H9 (cell line): ENCODE measurements around the gene DNAI2. TPM values are rescaled to one million over a fixed set of nuclear protein-coding genes. Genes with fewer than 3 reads are reported as not detected.

Experiments
- DNase-seq: peaks from one replicate; pipeline ENCODE4 v3.0.0-alpha.2; 2017
- H2AFZ ChIP-seq: one replicate; pipeline ENCODE4 v1.6.1; 2013; ENCODE audit warnings: mild to moderate bottlenecking, low read length, control low read depth, moderate library complexity
- H2AK5ac ChIP-seq: 2 replicates; pipeline ENCODE4 v1.6.1; 2013; ENCODE audit warnings: low read length, control low read depth, mixed read lengths; ENCODE audit not compliant: insufficient read length
- H2BK120ac ChIP-seq: one replicate; pipeline ENCODE4 v1.6.1; 2013; ENCODE audit warnings: low read depth, mild to moderate bottlenecking, low read length, control low read depth, inconsistent platforms; ENCODE audit not compliant: poor library complexity, severe bottlenecking
- H2BK12ac ChIP-seq: 2 replicates; pipeline ENCODE4 v1.6.1; 2013; ENCODE audit warnings: low read length, control low read depth, mixed read lengths, low read depth; ENCODE audit not compliant: insufficient read length
- H2BK15ac ChIP-seq: 2 replicates; pipeline ENCODE4 v1.6.1; 2013; ENCODE audit warnings: low read depth, low read length, control low read depth
- H2BK20ac ChIP-seq: one replicate; pipeline ENCODE4 v1.6.1; 2013; ENCODE audit warnings: low read depth, mild to moderate bottlenecking, low read length, control low read depth, inconsistent platforms; ENCODE audit not compliant: poor library complexity, severe bottlenecking
- H2BK5ac ChIP-seq: 2 replicates; pipeline ENCODE4 v1.6.1; 2013; ENCODE audit warnings: low read length, control low read depth, mixed read lengths; ENCODE audit not compliant: insufficient read length
- H3K14ac ChIP-seq: 2 replicates; pipeline ENCODE4 v1.6.1; 2013; ENCODE audit warnings: low read length, control low read depth; ENCODE audit not compliant: insufficient read depth
- H3K18ac ChIP-seq: 2 replicates; pipeline ENCODE4 v1.6.1; 2013; ENCODE audit warnings: low read depth, mild to moderate bottlenecking, mixed read lengths, low read length, control low read depth; ENCODE audit not compliant: insufficient read length
- H3K23ac ChIP-seq: 2 replicates; pipeline ENCODE4 v1.6.1; 2013; ENCODE audit warnings: low read length, control low read depth, mixed read lengths, low read depth; ENCODE audit not compliant: insufficient read length
- H3K23me2 ChIP-seq: 2 replicates; pipeline ENCODE4 v1.6.1; 2013; ENCODE audit warnings: low read depth, mild to moderate bottlenecking, mixed read lengths, low read length, control low read depth; ENCODE audit not compliant: insufficient read length, poor library complexity, severe bottlenecking
- H3K27ac ChIP-seq: 2 replicates; pipeline ENCODE4 v1.5.1; 2013; ENCODE audit warnings: low read length, control low read depth, mixed read lengths, low read depth; ENCODE audit not compliant: insufficient read length
- H3K27me3 ChIP-seq: 2 replicates; pipeline ENCODE4 v1.6.1; 2013; ENCODE audit warnings: low read length, control low read depth, inconsistent platforms; ENCODE audit not compliant: insufficient read depth
- H3K4ac ChIP-seq: 2 replicates; pipeline ENCODE4 v1.6.1; 2013; ENCODE audit warnings: low read depth, mild to moderate bottlenecking, control low read depth, inconsistent platforms, low read length, moderate library complexity
- H3K4me1 ChIP-seq: 2 replicates; pipeline ENCODE4 v1.6.1; 2013; ENCODE audit warnings: low read length, control low read depth, inconsistent platforms; ENCODE audit not compliant: insufficient read depth
- H3K4me2 ChIP-seq: 2 replicates; pipeline ENCODE4 v1.6.1; 2013; ENCODE audit warnings: low read length, control low read depth, mixed read lengths; ENCODE audit not compliant: insufficient read length, insufficient read depth
- H3K56ac ChIP-seq: 2 replicates; pipeline ENCODE4 v1.6.1; 2013; ENCODE audit warnings: low read depth, mild to moderate bottlenecking, mixed read lengths, low read length, control low read depth; ENCODE audit not compliant: insufficient read length
- H3K79me1 ChIP-seq: 2 replicates; pipeline ENCODE4 v1.6.1; 2013; ENCODE audit warnings: low read depth, mild to moderate bottlenecking, moderate library complexity, low read length, control low read depth, inconsistent platforms; ENCODE audit not compliant: insufficient read depth, poor library complexity, severe bottlenecking
- H3K79me2 ChIP-seq: 2 replicates; pipeline ENCODE4 v1.6.1; 2013; ENCODE audit warnings: low read length, control low read depth, inconsistent platforms; ENCODE audit not compliant: insufficient read depth
- H3K9ac ChIP-seq: 2 replicates; pipeline ENCODE4 v1.6.1; 2013; ENCODE audit warnings: low read length, control low read depth, mixed read lengths; ENCODE audit not compliant: insufficient read length; ENCODE audit errors: extremely low read depth
- H3K9me3 ChIP-seq: one replicate; pipeline ENCODE4 v1.6.1; 2013; ENCODE audit warnings: low read depth, low read length, inconsistent platforms; ENCODE audit not compliant: control insufficient read depth
- H3T11ph ChIP-seq: one replicate; pipeline ENCODE4 v1.6.1; 2013; ENCODE audit warnings: mild to moderate bottlenecking, low read length, control low read depth, inconsistent platforms
- H4K20me1 ChIP-seq: one replicate; pipeline ENCODE4 v1.6.1; 2013; ENCODE audit not compliant: control insufficient read depth, insufficient read length, insufficient read depth
- H4K5ac ChIP-seq: 2 replicates; pipeline ENCODE4 v1.6.1; 2013; ENCODE audit warnings: low read depth, mild to moderate bottlenecking, mixed read lengths, low read length, control low read depth; ENCODE audit not compliant: insufficient read length
- H4K8ac ChIP-seq: replicated peaks from 2 replicates; pipeline ENCODE4 v1.6.1; 2013; ENCODE audit warnings: low read length, control low read depth, mixed read lengths, low read depth; ENCODE audit not compliant: insufficient read length
- H4K91ac ChIP-seq: 2 replicates; pipeline ENCODE4 v1.6.1; 2013; ENCODE audit warnings: low read depth, mild to moderate bottlenecking, moderate library complexity, mixed read lengths, low read length, control low read depth; ENCODE audit not compliant: insufficient read length
- H3K27ac Mint-ChIP-seq, 3 experiments: 2 replicates in 2 of 3; 3 replicates in 1 of 3; pipeline ENCODE4 v1.8.0; 2020 to 2021; ENCODE audit warnings: mixed read lengths in 3 of 3, mild to moderate bottlenecking in 1 of 3, moderate library complexity in 1 of 3
- H3K27me3 Mint-ChIP-seq: 2 replicates; pipeline ENCODE4 v1.8.0; 2021; ENCODE audit warnings: low read depth, mild to moderate bottlenecking, moderate library complexity, mixed read lengths
- H3K36me3 Mint-ChIP-seq, 3 experiments: 2 replicates in 2 of 3; 3 replicates in 1 of 3; pipeline ENCODE4 v1.8.0; 2020 to 2021; ENCODE audit warnings: low read depth in 3 of 3, mixed read lengths in 3 of 3; ENCODE audit not compliant: insufficient read depth in 1 of 3
- H3K4me1 Mint-ChIP-seq, 2 experiments: 2 replicates each; pipeline ENCODE4 v1.8.0; 2020; ENCODE audit warnings: mixed read lengths in 2 of 2
- H3K4me3 Mint-ChIP-seq, 2 experiments: 2 replicates in 1 of 2; 3 replicates in 1 of 2; pipeline ENCODE4 v1.8.0; 2020 to 2021; ENCODE audit warnings: mild to moderate bottlenecking in 2 of 2, mixed read lengths in 2 of 2, moderate library complexity in 1 of 2
- H3K9me3 Mint-ChIP-seq, 2 experiments: 2 replicates in 1 of 2; 3 replicates in 1 of 2; pipeline ENCODE4 v1.8.0; 2020; ENCODE audit warnings: mild to moderate bottlenecking in 2 of 2, mixed read lengths in 2 of 2, moderate library complexity in 1 of 2
- CTCF ChIP-seq: fragments of 200-600 bp; sonication (generic); conservative IDR thresholded peaks from 3 replicates; pipeline ENCODE4 v1.8.0; 2021; ENCODE audit warnings: antibody characterized with exemption, mild to moderate bottlenecking
- WGBS: extraction: QIAGEN DNeasy Blood & Tissue Kit; methylation state at CpG from one replicate; pipeline ENCODE4 v1.1.7; 2013; ENCODE audit warnings: missing lambda C conversion rate, low lambda C conversion rate, mixed read lengths; ENCODE audit not compliant: insufficient read length; ENCODE audit errors: extremely low coverage; 5-methylcytosine and 5-hydroxymethylcytosine counted together
- total RNA-seq: library from RNA; stranded (reverse); gene quantifications from 2 replicates; pipeline ENCODE4 v1.2.1, GENCODE V29; 2021

DNAI2 gene
- total RNA-seq, 1 experiment from 2014 or later = not detected

GRCh38 chr17:74250324-74250995 is 23.6 kb upstream of the DNAI2 start:
- H3K27ac ChIP-seq = no peak overlapping the region
- H3K4me1 ChIP-seq = no peaks in the 10 kb centered on the region
- H3K36me3 Mint-ChIP-seq = peaks cover 3 to 20% (median 17%) of the 10 kb centered on the region in 3 experiments; a peak in 6 of 7 replicates
- no peak overlapping the region for H2BK120ac ChIP-seq
- H2BK12ac ChIP-seq = no peak overlapping the region
- no peak for DNase-seq
- no peak for TF ChIP-seq CTCF
- H3K9ac ChIP-seq = no peak overlapping the region
- H2BK5ac ChIP-seq = no peak overlapping the region
- H4K20me1 ChIP-seq = no peaks in the 10 kb centered on the region
- H3K18ac ChIP-seq = no peak overlapping the region
- no peak overlapping the region for H3T11ph ChIP-seq
- no peak overlapping the region for H3K4me2 ChIP-seq
- peak overlapping the region; percentile 21; the same call in 1 of the 2 replicates for H3K14ac ChIP-seq
- no peak overlapping the region for H2BK20ac ChIP-seq
- no peaks in the 10 kb centered on the region for H3K27me3 ChIP-seq
- no peak overlapping the region for H2AK5ac ChIP-seq
- peaks cover 18% of the 10 kb centered on the region for H3K27me3 Mint-ChIP-seq
- H3K27ac Mint-ChIP-seq = no peak overlapping the region
- no peaks in the 10 kb centered on the region for H3K79me2 ChIP-seq
- no peak overlapping the region for H3K23ac ChIP-seq
- H3K56ac ChIP-seq = no peak overlapping the region
- peaks cover 9 to 18% of the 10 kb centered on the region in 2 experiments for H3K9me3 Mint-ChIP-seq
- no peak overlapping the region for H3K4me3 Mint-ChIP-seq
- peaks cover under 1% of the 10 kb centered on the region for H3K23me2 ChIP-seq
- no peaks in the 10 kb centered on the region for H3K9me3 ChIP-seq
- no peak overlapping the region for H4K91ac ChIP-seq
- H3K79me1 ChIP-seq = no peaks in the 10 kb centered on the region
- no peak overlapping the region for H3K4ac ChIP-seq
- no peak overlapping the region for H4K5ac ChIP-seq
- no peak overlapping the region for H2AFZ ChIP-seq
- no CpG with 5 or more reads among the region's 12 CpGs for WGBS
- H4K8ac ChIP-seq = no peak overlapping the region
- peaks cover 16 to 30% of the 10 kb centered on the region in 2 experiments for H3K4me1 Mint-ChIP-seq
- H2BK15ac ChIP-seq = no peak overlapping the region
